Activated gamma-delta T cell treated with anti-CD3 and anti-CD28 coated beads, Interleukin-2, amount 50 U/mL, for 16 hours (primary cell): ENCODE measurements around the gene NPDC1.
A peak's percentile ranks its signal among the peaks of the same experiment; 100 is the strongest.
"Not testable (repeated sequence)": the region's sequence is repeated elsewhere in the genome, so short reads cannot be mapped to it uniquely, and the experiment has no call there.

ENCODE experiments used
- DNase-seq: peaks from one replicate; pipeline ENCODE4 v3.0.0-alpha.2; 2020; ENCODE audit warnings: low read depth

The NPDC1 gene

GRCh38 chr9:137075275-137075775 is 29.3 kb upstream of the NPDC1 start:
- DNase-seq: no peak

GRCh38 chr9:137074657-137075274 is 28.8 kb upstream of the NPDC1 start:
- no peak for DNase-seq

GRCh38 chr9:137073992-137074399 is 28.0 kb upstream of the NPDC1 start:
- DNase-seq: no peak

GRCh38 chr9:137071282-137071681 is 25.3 kb upstream of the NPDC1 start:
- DNase-seq: no peak

- no peak for DNase-seq
These were observed 24.9 kb upstream of the NPDC1 start for GRCh38 chr9:137070906-137071275.

GRCh38 chr9:137070201-137070905 is 24.4 kb upstream of the NPDC1 start, which contains the start of gene SAPCD2:
Gene SAPCD2, minus strand, starts transcription at chr9:137070557. Its CDS starts 97 bp downstream, at chr9:137070460.
- DNase-seq: peak; percentile 72

GRCh38 chr9:137069508-137070091 is 23.6 kb upstream of the NPDC1 start:
- DNase-seq: no peak

- no peak for DNase-seq
These were observed 22.8 kb upstream of the NPDC1 start for GRCh38 chr9:137068539-137069507.

GRCh38 chr9:137067860-137068538 is 22.0 kb upstream of the NPDC1 start:
- DNase-seq: peak; percentile 78

- no peak for DNase-seq
These were observed 20.3 kb upstream of the NPDC1 start for GRCh38 chr9:137066096-137066861.

GRCh38 chr9:137065336-137065967 is 19.5 kb upstream of the NPDC1 start:
- DNase-seq: no peak

- DNase-seq: no peak
These were observed 18.8 kb upstream of the NPDC1 start for GRCh38 chr9:137064880-137065164.

GRCh38 chr9:137064027-137064879 is 18.3 kb upstream of the NPDC1 start:
- DNase-seq: no peak

- no peak for DNase-seq
These were observed 17.5 kb upstream of the NPDC1 start for GRCh38 chr9:137063311-137064026.

- not testable (repeated sequence) for DNase-seq
These were observed 16.8 kb upstream of the NPDC1 start for GRCh38 chr9:137062798-137063197.

- DNase-seq: no peak
These were observed 16.4 kb upstream of the NPDC1 start for GRCh38 chr9:137062384-137062783.

GRCh38 chr9:137058521-137059234 is 12.7 kb upstream of the NPDC1 start:
- no peak for DNase-seq

GRCh38 chr9:137057545-137057944 is 11.6 kb upstream of the NPDC1 start:
- no peak for DNase-seq
